GM21390 (cell line): ENCODE measurements around the gene NBEA.

ENCODE experiments used
- ATAC-seq: cut with Tn5 transposase; IDR thresholded peaks from one replicate; pipeline ENCODE4 v1.9.1; 2021; ENCODE audit not compliant: unreplicated experiment

NBEA gene

GRCh38 chr13:35561540-35561939 is 619.5 kb downstream of the NBEA start:
- ATAC-seq, result no peak

- no peak for ATAC-seq
Measured at GRCh38 chr13:35565273-35565672, 623.2 kb downstream of the NBEA start.

- ATAC-seq, result no peak
Measured at GRCh38 chr13:35566340-35566739, 624.3 kb downstream of the NBEA start.

- no peak for ATAC-seq
Measured at GRCh38 chr13:35567406-35567980, 625.4 kb downstream of the NBEA start.

- no peak for ATAC-seq
Measured at GRCh38 chr13:35573639-35574038, 631.6 kb downstream of the NBEA start.

- ATAC-seq, result no peak
Measured at GRCh38 chr13:35592457-35592856, 650.4 kb downstream of the NBEA start.

GRCh38 chr13:35593651-35594050 is 651.6 kb downstream of the NBEA start:
- ATAC-seq, result no peak

- no peak for ATAC-seq
Measured at GRCh38 chr13:35594096-35594495, 652.0 kb downstream of the NBEA start.

- ATAC-seq, result no peak
Measured at GRCh38 chr13:35595181-35595580, 653.1 kb downstream of the NBEA start.

GRCh38 chr13:35596321-35597030 is 654.4 kb downstream of the NBEA start:
- no peak for ATAC-seq

- no peak for ATAC-seq
Measured at GRCh38 chr13:35597451-35597850, 655.4 kb downstream of the NBEA start.

GRCh38 chr13:35598233-35598632 is 656.2 kb downstream of the NBEA start:
- no peak for ATAC-seq

GRCh38 chr13:35598790-35599369 is 656.8 kb downstream of the NBEA start:
- ATAC-seq, result no peak

- ATAC-seq, result no peak
Measured at GRCh38 chr13:35599384-35599783, 657.3 kb downstream of the NBEA start.

GRCh38 chr13:35600137-35600536 is 658.1 kb downstream of the NBEA start:
- ATAC-seq, result no peak

GRCh38 chr13:35603593-35604285 is 661.7 kb downstream of the NBEA start:
- no peak for ATAC-seq

GRCh38 chr13:35614666-35615065 is 672.6 kb downstream of the NBEA start:
- ATAC-seq, result no peak

- no peak for ATAC-seq
Measured at GRCh38 chr13:35617420-35617819, 675.4 kb downstream of the NBEA start.

GRCh38 chr13:35618565-35619083 is 676.6 kb downstream of the NBEA start:
- ATAC-seq, result no peak

GRCh38 chr13:35621989-35622388 is 679.9 kb downstream of the NBEA start:
- ATAC-seq, result no peak

- no peak for ATAC-seq
Measured at GRCh38 chr13:35629026-35629425, 687.0 kb downstream of the NBEA start.
